HS-27A (cell line): ENCODE results near the gene CKMT1B.
"Not testable (repeated sequence)": the region's sequence is repeated elsewhere in the genome, so short reads cannot be mapped to it uniquely, and the experiment has no call there.

ENCODE experiments used
- DNase-seq: peaks from one replicate; pipeline ENCODE4 v3.0.0-alpha.2; 2012; ENCODE audit warnings: low read depth, missing footprints

CKMT1B gene

GRCh38 chr15:43593328-43594190 lies at the start of gene CKMT1B:
TSS of gene CKMT1B (plus strand) at chr15:43594027. CDS start at chr15:43594219, 192 bp downstream.
- not testable (repeated sequence) for DNase-seq

DNA sequence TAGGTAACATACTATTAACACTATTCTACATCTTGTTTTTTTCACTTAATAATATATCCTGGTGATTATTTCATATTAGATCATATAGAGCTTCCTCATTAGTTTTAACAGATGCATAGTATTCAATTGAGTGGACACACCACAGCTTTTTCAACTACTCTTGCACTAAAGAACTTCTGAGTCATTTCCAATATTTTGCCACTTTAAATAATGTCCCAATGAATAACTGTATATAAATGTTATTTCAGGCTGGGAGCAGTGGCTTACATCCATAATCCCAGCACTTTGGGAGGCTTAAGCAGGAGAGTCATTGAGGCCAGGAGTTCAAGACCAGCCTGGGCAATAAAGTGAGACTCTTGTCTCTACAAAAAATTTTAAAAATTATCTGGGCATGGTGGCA lies 49.6 kb upstream of the CKMT1B start:
- DNase-seq: no peak

DNA sequence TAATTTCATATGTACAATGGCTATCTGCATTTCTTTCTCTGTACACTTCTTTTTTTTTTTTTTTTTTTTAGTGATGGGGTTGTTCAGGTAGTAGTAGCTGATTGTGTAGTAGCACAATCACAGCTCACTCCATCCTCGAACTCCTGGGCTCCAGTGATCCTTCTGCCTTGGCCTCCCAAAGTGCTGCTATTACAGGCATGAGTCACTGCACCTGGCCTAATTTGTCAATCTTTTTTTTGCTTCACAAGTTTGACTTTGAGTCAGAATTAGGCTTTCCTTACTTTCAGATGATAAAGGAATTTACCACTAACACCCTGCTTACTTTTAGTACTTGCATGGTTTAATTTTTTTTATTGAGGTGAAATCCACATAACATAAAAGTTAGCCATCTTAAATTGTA lies 48.4 kb upstream of the CKMT1B start:
- no peak for DNase-seq

- no peak for DNase-seq
Measured at GRCh38 chr15:43547539-43547938, 46.3 kb upstream of the CKMT1B start.

- DNase-seq: no peak
Measured at GRCh38 chr15:43550527-43551363, 43.1 kb upstream of the CKMT1B start.

DNA sequence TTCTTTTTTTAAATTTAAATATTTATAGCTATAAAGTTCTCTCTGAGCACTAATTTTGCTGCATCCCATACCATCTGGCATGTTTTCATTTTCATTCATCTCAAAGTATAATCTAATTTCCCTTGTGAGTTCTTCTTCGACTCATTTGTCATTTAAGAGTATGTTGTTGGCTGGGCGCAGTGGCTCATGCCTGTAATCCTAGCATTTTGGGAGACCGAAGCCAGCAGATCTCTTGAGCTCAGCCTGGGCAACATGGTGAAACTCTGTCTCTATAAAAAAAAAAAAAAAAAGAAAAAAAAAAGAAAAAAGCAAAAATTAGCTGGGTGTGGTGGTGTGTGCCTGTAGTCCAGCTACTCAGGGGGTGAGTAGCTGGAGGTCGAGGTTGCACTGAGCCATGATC lies 41.6 kb upstream of the CKMT1B start:
- DNase-seq: no peak

GRCh38 chr15:43552986-43553385 lies 40.8 kb upstream of the CKMT1B start:
- no peak for DNase-seq

DNA sequence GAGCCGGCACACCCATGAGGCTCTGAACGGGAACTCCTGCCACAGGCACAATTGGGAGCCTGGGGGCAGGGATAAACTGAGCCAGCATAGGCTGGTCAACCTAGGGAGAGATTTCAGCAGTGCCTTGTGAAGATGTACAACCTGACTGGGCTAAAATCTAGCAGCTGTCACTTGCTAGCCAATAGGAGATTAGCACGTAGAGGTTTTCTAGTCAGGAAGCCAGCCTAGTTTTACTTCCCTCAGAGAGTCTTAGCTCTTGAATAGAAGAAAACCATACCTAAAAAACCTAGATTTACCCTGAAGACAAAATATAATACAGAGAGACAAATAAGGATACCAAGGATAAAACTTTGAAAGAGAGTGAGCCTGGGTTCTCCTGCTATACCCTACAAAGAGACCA lies 31.1 kb upstream of the CKMT1B start:
- DNase-seq: not testable (repeated sequence)

DNA sequence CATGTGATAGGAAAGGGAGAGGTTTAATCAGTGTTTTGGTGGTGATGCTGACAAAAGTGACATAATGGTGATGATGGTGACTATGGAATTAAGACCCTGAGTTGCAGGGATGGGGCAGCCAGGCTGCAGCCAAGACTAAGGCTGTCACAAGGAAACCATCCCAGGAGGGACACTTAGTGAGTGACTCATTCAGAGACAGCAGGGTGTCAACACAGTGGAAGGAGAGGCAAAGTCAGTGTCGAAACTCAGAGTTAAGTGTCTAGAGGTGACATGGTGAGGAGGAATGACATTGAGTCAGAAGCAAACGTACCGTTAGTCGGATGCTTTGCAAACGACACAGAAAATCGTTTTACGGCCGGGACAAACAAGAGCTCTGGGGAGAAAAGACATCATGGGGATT lies 30.0 kb upstream of the CKMT1B start:
- DNase-seq: not testable (repeated sequence)

- DNase-seq: not testable (repeated sequence)
Measured at GRCh38 chr15:43566615-43567014, 27.2 kb upstream of the CKMT1B start.

DNA sequence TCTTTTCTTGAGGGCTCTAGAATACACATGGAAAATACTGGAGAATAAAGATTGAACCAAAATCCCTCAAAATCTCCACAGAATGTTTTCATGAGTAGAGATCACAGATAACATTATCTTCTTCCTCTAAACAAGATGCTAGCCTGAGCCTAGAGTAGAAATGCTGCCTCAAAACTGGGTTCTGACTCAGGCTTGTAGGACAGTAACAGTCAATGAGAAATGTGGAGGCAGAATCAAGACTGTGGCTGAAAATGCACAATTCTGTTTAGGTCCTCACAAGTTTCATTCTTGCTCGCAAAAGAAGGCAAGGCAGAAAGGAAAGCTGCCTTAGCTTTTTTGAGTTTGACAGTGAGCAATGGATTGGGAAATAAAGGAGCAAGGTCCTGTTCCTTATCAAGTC lies 19.2 kb upstream of the CKMT1B start:
- not testable (repeated sequence) for DNase-seq

- not testable (repeated sequence) for DNase-seq
Measured at GRCh38 chr15:43589778-43590466, 3.9 kb upstream of the CKMT1B start, which contains the start of gene PPIP5K1. TSS of gene PPIP5K1 (minus strand) at chr15:43590208. CDS start at chr15:43584504, 5,704 bp downstream.

- DNase-seq: not testable (repeated sequence)
Measured at GRCh38 chr15:43592841-43593240, 986 bp upstream of the CKMT1B start.

DNA sequence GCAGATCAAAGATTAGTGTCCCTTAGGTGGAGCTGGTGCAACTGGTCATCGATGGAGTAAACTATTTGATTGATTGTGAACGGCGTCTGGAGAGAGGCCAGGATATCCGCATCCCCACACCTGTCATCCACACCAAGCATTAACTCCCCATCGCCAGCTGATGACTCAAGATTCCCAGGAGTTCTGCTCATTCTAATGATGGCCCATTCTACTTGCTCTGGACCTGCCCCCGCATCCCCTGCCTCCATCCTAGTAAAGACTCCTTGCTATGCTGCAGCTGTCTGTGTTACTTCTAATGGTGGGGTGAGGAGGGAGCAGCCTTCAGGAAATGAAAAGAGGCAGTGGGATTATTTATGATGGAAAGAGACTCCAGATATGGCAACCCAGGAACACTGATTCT lies 5.3 kb downstream of the CKMT1B start:
- not testable (repeated sequence) for DNase-seq

DNA sequence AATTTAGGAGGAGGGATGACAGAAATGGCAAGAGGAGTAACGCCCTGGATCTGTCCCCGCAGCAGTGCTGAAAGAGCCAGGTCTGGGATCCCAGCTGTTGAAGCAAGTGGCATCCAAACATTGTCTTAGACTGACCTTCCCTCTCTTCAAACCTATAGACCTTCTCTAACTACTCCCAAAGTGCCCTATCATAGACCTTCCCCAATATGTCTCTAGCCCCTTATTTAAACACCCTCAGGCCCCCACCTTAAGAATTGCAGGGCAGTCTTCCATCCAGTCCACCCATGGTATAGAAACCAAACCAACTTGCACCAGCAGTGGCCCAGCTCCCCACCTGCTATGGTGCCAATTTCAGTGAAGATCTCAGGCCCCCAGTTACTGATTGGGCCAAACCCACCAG lies 6.4 kb downstream of the CKMT1B start:
- DNase-seq: not testable (repeated sequence)

DNA sequence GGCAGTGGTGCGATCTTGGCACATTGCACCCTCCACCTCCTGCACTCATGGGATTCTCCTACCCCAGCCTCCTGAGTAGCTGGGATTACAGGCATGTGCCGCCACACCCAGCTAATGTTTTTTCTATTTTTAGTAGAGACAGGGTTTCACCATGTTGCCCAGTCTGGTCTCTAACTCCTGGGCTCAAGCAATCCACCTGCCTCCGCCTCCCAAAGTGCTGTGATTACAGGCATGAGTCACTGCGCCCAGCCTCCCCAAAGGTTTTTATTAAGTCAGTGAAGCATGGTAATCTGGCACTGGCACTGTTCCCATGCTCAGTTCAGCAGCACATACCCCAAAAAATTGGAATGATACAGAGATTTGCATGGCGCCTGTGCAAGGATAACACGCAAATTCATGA lies 8.4 kb downstream of the CKMT1B start:
- DNase-seq: peak; percentile 20

DNA sequence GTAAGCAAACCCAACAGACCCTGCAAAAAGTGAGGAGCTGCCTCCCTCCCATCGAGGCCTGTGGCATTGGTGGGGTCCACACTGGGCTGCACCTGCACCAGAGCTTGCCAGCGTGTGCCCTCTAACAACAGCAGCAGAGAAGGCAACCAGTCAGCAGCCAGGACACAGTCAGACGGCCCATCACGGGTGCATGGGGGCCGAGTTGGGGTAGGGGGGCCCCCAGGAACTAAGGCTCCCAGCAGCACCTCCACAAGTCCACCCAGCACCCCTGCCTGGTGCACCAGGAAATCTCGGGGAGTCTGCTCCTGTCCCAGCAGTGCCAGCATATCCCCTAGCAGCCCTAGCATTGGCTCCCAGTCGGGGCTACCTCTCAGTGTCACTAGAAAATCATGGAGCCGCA lies 23.9 kb downstream of the CKMT1B start:
- DNase-seq: not testable (repeated sequence)

DNA sequence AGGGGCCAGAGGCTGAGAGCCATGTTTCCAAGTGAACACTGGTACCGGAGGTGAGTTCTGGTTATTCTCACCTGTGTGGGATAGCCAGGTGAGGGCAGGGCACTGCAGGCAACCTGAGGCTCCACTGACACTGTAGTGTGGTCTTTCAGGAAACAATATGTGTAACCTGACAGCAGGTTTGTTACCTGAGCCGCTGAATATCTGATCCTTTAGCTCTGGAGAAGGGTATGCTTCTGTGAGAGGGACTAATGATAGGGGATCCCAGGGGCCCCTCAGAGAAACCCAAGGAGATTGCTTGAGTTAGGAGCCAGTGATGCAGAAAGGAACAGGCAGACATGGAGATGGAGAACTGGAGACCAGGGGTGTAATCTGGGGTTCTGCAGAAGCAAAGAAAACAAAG lies 24.9 kb downstream of the CKMT1B start, which contains the start of gene STRC:
TSS of gene STRC (minus strand) at position 101 of the 400 bp plus-strand sequence. CDS start at position 23, 78 bp downstream.
- not testable (repeated sequence) for DNase-seq

- not testable (repeated sequence) for DNase-seq
Measured at GRCh38 chr15:43622068-43622799, 28.4 kb downstream of the CKMT1B start.

- no peak for DNase-seq
Measured at GRCh38 chr15:43625106-43625505, 31.3 kb downstream of the CKMT1B start.

DNA sequence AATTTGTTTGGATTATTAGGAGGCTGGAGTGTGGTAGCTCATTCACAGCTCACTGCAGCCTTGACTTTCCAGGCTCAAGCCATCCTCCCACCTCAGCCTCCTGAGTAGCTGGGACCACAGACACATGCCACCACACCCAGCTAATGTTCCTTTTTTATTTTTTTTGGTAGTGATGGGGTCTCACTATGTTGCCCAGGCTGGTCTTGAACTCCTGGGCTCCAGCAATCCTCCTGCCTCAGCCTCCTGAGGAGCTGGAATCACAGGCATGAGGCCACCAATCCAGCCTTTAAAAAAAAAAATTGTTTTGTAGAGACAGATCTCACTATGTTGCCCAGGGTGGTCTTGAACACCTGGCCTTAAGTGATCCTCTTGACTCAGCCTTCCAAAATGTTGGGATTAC lies 33.1 kb downstream of the CKMT1B start:
- not testable (repeated sequence) for DNase-seq
